NCI-H1694 (cell line): Measurements from ENCODE around the gene AADAT.
A peak's percentile ranks its signal among the peaks of the same experiment; 100 is the strongest.
"Not testable (repeated sequence)": the region's sequence is repeated elsewhere in the genome, so short reads cannot be mapped to it uniquely, and the experiment has no call there.

Source experiments
- DNase-seq: peaks from one replicate; lab custom pipeline; 2025; lab: John Stamatoyannopoulos, UW

The AADAT gene

GRCh38 chr4:170089274-170089667, 485 bp downstream of the AADAT start:
- DNase-seq = peak; percentile 13

GRCh38 chr4:170088716-170089115, 1.0 kb downstream of the AADAT start:
- no peak for DNase-seq

GRCh38 chr4:170087163-170087700, 2.5 kb downstream of the AADAT start:
- no peak for DNase-seq

- DNase-seq = no peak
Observed at GRCh38 chr4:170083541-170083940, 6.2 kb downstream of the AADAT start.

- no peak for DNase-seq
Observed at GRCh38 chr4:170080496-170080895, 9.3 kb downstream of the AADAT start.

- DNase-seq = no peak
Observed at GRCh38 chr4:170079981-170080380, 9.8 kb downstream of the AADAT start.

GRCh38 chr4:170071196-170071595, 18.6 kb downstream of the AADAT start:
- no peak for DNase-seq

- no peak for DNase-seq
Observed at GRCh38 chr4:170068438-170069128, 21.2 kb downstream of the AADAT start.

- no peak for DNase-seq
Observed at GRCh38 chr4:170059421-170059820, 30.3 kb downstream of the AADAT start.

- no peak for DNase-seq
Observed at GRCh38 chr4:170058826-170059225, 30.9 kb downstream of the AADAT start.

- no peak for DNase-seq
Observed at GRCh38 chr4:170057866-170058265, 31.9 kb downstream of the AADAT start.

GRCh38 chr4:170052919-170053318, 36.8 kb downstream of the AADAT start:
- no peak for DNase-seq

- DNase-seq = no peak
Observed at GRCh38 chr4:170051402-170051801, 38.4 kb downstream of the AADAT start.

GRCh38 chr4:170049766-170050165, 40.0 kb downstream of the AADAT start:
- no peak for DNase-seq

- peak; percentile 39 for DNase-seq
Observed at GRCh38 chr4:170047771-170048354, 41.9 kb downstream of the AADAT start.

GRCh38 chr4:170046156-170046555, 43.6 kb downstream of the AADAT start:
- DNase-seq = not testable (repeated sequence)

- DNase-seq = no peak
Observed at GRCh38 chr4:170040031-170040680, 49.6 kb downstream of the AADAT start.

GRCh38 chr4:170038769-170039168, 51.0 kb downstream of the AADAT start:
- DNase-seq = no peak

- DNase-seq = no peak
Observed at GRCh38 chr4:170038232-170038631, 51.5 kb downstream of the AADAT start.

GRCh38 chr4:170037481-170037880, 52.3 kb downstream of the AADAT start:
- no peak for DNase-seq

- DNase-seq = no peak
Observed at GRCh38 chr4:170035845-170036244, 53.9 kb downstream of the AADAT start.

GRCh38 chr4:170035231-170035630, 54.5 kb downstream of the AADAT start:
- no peak for DNase-seq

GRCh38 chr4:170033999-170034398, 55.8 kb downstream of the AADAT start:
- DNase-seq = no peak
